Astrocyte (in vitro differentiated cells and primary cell): Measurements from ENCODE around the gene HOXA5. TPM values are rescaled to one million over a fixed set of nuclear protein-coding genes. Genes with fewer than 3 reads are reported as not detected.

Source experiments
- DNase-seq: peaks from one replicate; pipeline ENCODE4 v3.0.0-alpha.2; 2010; ENCODE audit warnings: low read depth
- FAIRE-seq: peaks from 2 replicates; lab custom pipeline; 2011; peaks lifted over from hg19 to GRCh38; lab: Jason Lieb, UNC
- H2AFZ ChIP-seq: 2 replicates; pipeline ENCODE4 v1.6.0; 2012; ENCODE audit warnings: low read depth, low read length, inconsistent platforms
- H3K27ac ChIP-seq: 2 replicates; pipeline ENCODE4 v1.5.1; 2011; ENCODE audit warnings: low read depth, low read length, inconsistent platforms
- H3K27me3 ChIP-seq: 2 replicates; pipeline ENCODE4 v1.6.0; 2011; ENCODE audit warnings: low read length, inconsistent platforms; ENCODE audit not compliant: insufficient read depth
- H3K36me3 ChIP-seq: 2 replicates; pipeline ENCODE4 v1.5.1; 2011; ENCODE audit warnings: low read length, inconsistent platforms; ENCODE audit not compliant: insufficient read depth
- H3K4me1 ChIP-seq: 2 replicates; pipeline ENCODE4 v1.5.1; 2011; ENCODE audit warnings: low read length, inconsistent platforms; ENCODE audit not compliant: insufficient read depth
- H3K4me2 ChIP-seq: 2 replicates; pipeline ENCODE4 v1.6.0; 2012; ENCODE audit warnings: low read length, inconsistent platforms
- H3K4me3 ChIP-seq: 2 replicates; pipeline ENCODE4 v1.5.1; 2011; ENCODE audit warnings: low read depth, mild to moderate bottlenecking, low read length, inconsistent platforms; ENCODE audit not compliant: insufficient read depth
- H3K79me2 ChIP-seq: 2 replicates; pipeline ENCODE4 v1.6.0; 2012; ENCODE audit warnings: mild to moderate bottlenecking, low read length, inconsistent platforms; ENCODE audit not compliant: insufficient read depth
- H3K9ac ChIP-seq: 2 replicates; pipeline ENCODE4 v1.6.0; 2012; ENCODE audit warnings: mild to moderate bottlenecking, low read length, inconsistent platforms
- H3K9me3 ChIP-seq: 2 replicates; pipeline ENCODE4 v1.5.1; 2012; ENCODE audit warnings: low read depth, mild to moderate bottlenecking, low read length, inconsistent platforms; ENCODE audit not compliant: insufficient read depth
- H4K20me1 ChIP-seq: 2 replicates; pipeline ENCODE4 v1.6.0; 2012; ENCODE audit warnings: low read length, inconsistent platforms; ENCODE audit not compliant: insufficient read depth
- H3K27ac Mint-ChIP-seq: one replicate; pipeline ENCODE4 v1.8.0; 2021; ENCODE audit warnings: mild to moderate bottlenecking, mixed read lengths; ENCODE audit not compliant: unreplicated experiment
- H3K27me3 Mint-ChIP-seq: one replicate; pipeline ENCODE4 v1.8.0; 2021; ENCODE audit warnings: low read depth, mixed read lengths; ENCODE audit not compliant: unreplicated experiment
- H3K36me3 Mint-ChIP-seq: one replicate; pipeline ENCODE4 v1.8.0; 2021; ENCODE audit warnings: low read depth, mixed read lengths; ENCODE audit not compliant: unreplicated experiment
- H3K4me1 Mint-ChIP-seq: one replicate; pipeline ENCODE4 v1.8.0; 2021; ENCODE audit warnings: low read depth, mixed read lengths; ENCODE audit not compliant: unreplicated experiment
- H3K4me3 Mint-ChIP-seq: one replicate; pipeline ENCODE4 v1.8.0; 2021; ENCODE audit warnings: mild to moderate bottlenecking, moderate library complexity, mixed read lengths; ENCODE audit not compliant: unreplicated experiment
- H3K9me3 Mint-ChIP-seq: one replicate; pipeline ENCODE4 v1.8.0; 2021; ENCODE audit warnings: mild to moderate bottlenecking, mixed read lengths; ENCODE audit not compliant: unreplicated experiment
- EZH2 ChIP-seq: IDR thresholded peaks from 2 replicates; pipeline ENCODE4 v1.6.1; 2012; ENCODE audit warnings: mild to moderate bottlenecking, low read length, inconsistent platforms; ENCODE audit not compliant: insufficient read depth
- total RNA-seq: library from RNA; stranded (reverse); gene quantifications from 2 replicates; pipeline ENCODE4 v1.2.1, GENCODE V29; 2021
- TF ChIP-seq, protein P1 (sequence below): IDR thresholded peaks from 2 replicates; pipeline ENCODE4 v1.5.1; 2011; ENCODE audit warnings: low read depth, mild to moderate bottlenecking, inconsistent platforms, low read length, moderate library complexity; ENCODE audit not compliant: insufficient read depth

Gene HOXA5
- total RNA-seq, 1 donor from 2014 or later: not detected

- H3K4me3 Mint-ChIP-seq: no peak overlapping the region
- H3K36me3 ChIP-seq: no peaks in the 10 kb centered on the region
- H3K36me3 Mint-ChIP-seq: peaks cover 3% of the 10 kb centered on the region
These were observed 31.1 kb downstream of the HOXA5 start for GRCh38 chr7:27112361-27112760.

GRCh38 chr7:27111751-27112277 is 31.7 kb downstream of the HOXA5 start:
- Histone ChIP-seq H3K27ac (peak overlapping the region; percentile 76), H3K4me3 (peak overlapping the region; percentile 74), H2AFZ (no peak overlapping the region), H3K36me3 (no peaks in the 10 kb centered on the region), H3K9ac (peak overlapping the region; percentile 88), H3K27me3 (peaks cover 60% of the 10 kb centered on the region), H4K20me1 (peaks cover 4% of the 10 kb centered on the region), H3K79me2 (peaks cover 64% of the 10 kb centered on the region), H3K4me1 (peaks cover 16% of the 10 kb centered on the region), H3K9me3 (no peaks in the 10 kb centered on the region), H3K4me2 (peak overlapping the region; percentile 91)
- peaks cover 3% of the 10 kb centered on the region for H3K36me3 Mint-ChIP-seq
- H3K27me3 Mint-ChIP-seq: peaks cover 86% of the 10 kb centered on the region
- no peak for TF ChIP-seq EZH2
- TF ChIP-seq, protein P1, sequence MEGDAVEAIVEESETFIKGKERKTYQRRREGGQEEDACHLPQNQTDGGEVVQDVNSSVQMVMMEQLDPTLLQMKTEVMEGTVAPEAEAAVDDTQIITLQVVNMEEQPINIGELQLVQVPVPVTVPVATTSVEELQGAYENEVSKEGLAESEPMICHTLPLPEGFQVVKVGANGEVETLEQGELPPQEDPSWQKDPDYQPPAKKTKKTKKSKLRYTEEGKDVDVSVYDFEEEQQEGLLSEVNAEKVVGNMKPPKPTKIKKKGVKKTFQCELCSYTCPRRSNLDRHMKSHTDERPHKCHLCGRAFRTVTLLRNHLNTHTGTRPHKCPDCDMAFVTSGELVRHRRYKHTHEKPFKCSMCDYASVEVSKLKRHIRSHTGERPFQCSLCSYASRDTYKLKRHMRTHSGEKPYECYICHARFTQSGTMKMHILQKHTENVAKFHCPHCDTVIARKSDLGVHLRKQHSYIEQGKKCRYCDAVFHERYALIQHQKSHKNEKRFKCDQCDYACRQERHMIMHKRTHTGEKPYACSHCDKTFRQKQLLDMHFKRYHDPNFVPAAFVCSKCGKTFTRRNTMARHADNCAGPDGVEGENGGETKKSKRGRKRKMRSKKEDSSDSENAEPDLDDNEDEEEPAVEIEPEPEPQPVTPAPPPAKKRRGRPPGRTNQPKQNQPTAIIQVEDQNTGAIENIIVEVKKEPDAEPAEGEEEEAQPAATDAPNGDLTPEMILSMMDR: no peak
- H3K4me3 Mint-ChIP-seq: no peak overlapping the region
- DNase-seq (peak; percentile 52), FAIRE-seq (no peak)
- no peak overlapping the region for H3K27ac Mint-ChIP-seq
- H3K9me3 Mint-ChIP-seq: peaks cover 18% of the 10 kb centered on the region
- H3K4me1 Mint-ChIP-seq: peaks cover 2% of the 10 kb centered on the region

More at GRCh38 chr7:27112361-27112760, 31.1 kb downstream of the HOXA5 start:
- no peak overlapping the region for H2AFZ ChIP-seq
- peaks cover 16% of the 10 kb centered on the region for H3K4me1 ChIP-seq
- no peak for DNase-seq
- H4K20me1 ChIP-seq: peaks cover 4% of the 10 kb centered on the region
- Mint-ChIP-seq H3K27ac (no peak overlapping the region), H3K4me1 (peaks cover 2% of the 10 kb centered on the region), H3K9me3 (peaks cover 18% of the 10 kb centered on the region), H3K27me3 (peaks cover 86% of the 10 kb centered on the region)
- H3K4me3 ChIP-seq: peak overlapping the region; percentile 74
- peak overlapping the region; percentile 91 for H3K4me2 ChIP-seq
- no peak for FAIRE-seq
- TF ChIP-seq, protein P1: no peak
- no peak for TF ChIP-seq EZH2
- peak overlapping the region; percentile 88 for H3K9ac ChIP-seq
- H3K79me2 ChIP-seq: peaks cover 68% of the 10 kb centered on the region
- peak overlapping the region; percentile 76 for H3K27ac ChIP-seq
- no peaks in the 10 kb centered on the region for H3K9me3 ChIP-seq
- peaks cover 63% of the 10 kb centered on the region for H3K27me3 ChIP-seq
